Activated naive CD8-positive, alpha-beta T cell (primary cell): ENCODE measurements around the gene SOX8.
"Not testable (repeated sequence)": the region's sequence is repeated elsewhere in the genome, so short reads cannot be mapped to it uniquely, and the experiment has no call there.

Experiments
- H3K27ac Mint-ChIP-seq: one replicate; pipeline ENCODE4 v1.8.0; 2021; ENCODE audit warnings: mixed read lengths
- H3K27me3 Mint-ChIP-seq: one replicate; pipeline ENCODE4 v1.8.0; 2021; ENCODE audit warnings: mixed read lengths
- H3K36me3 Mint-ChIP-seq: one replicate; pipeline ENCODE4 v1.8.0; 2021; ENCODE audit warnings: mixed read lengths
- H3K4me1 Mint-ChIP-seq: one replicate; pipeline ENCODE4 v1.8.0; 2021; ENCODE audit warnings: low read depth, mixed read lengths
- H3K4me3 Mint-ChIP-seq: one replicate; pipeline ENCODE4 v1.8.0; 2021; ENCODE audit warnings: mild to moderate bottlenecking, mixed read lengths
- H3K9me3 Mint-ChIP-seq: one replicate; pipeline ENCODE4 v1.8.0; 2021; ENCODE audit warnings: low read depth, mixed read lengths

The SOX8 gene

GRCh38 chr16:1025183-1025809 lies 43.7 kb downstream of the SOX8 start:
- not testable (repeated sequence) for H3K27ac Mint-ChIP-seq, H3K9me3 Mint-ChIP-seq, H3K4me1 Mint-ChIP-seq, H3K4me3 Mint-ChIP-seq, H3K27me3 Mint-ChIP-seq, H3K36me3 Mint-ChIP-seq

- no peak overlapping the region for H3K4me3 Mint-ChIP-seq
These were observed 44.6 kb downstream of the SOX8 start for GRCh38 chr16:1026057-1026783.

GRCh38 chr16:1026784-1027500 lies 45.4 kb downstream of the SOX8 start:
- no peaks in the 10 kb centered on the region for H3K9me3 Mint-ChIP-seq
- H3K4me3 Mint-ChIP-seq: no peak overlapping the region
- H3K27ac Mint-ChIP-seq: no peak overlapping the region
- peaks cover 2% of the 10 kb centered on the region for H3K4me1 Mint-ChIP-seq
- peaks cover 3% of the 10 kb centered on the region for H3K27me3 Mint-ChIP-seq
- no peaks in the 10 kb centered on the region for H3K36me3 Mint-ChIP-seq

More at GRCh38 chr16:1026057-1026783, 44.6 kb downstream of the SOX8 start:
- no peaks in the 10 kb centered on the region for H3K36me3 Mint-ChIP-seq
- peaks cover 2% of the 10 kb centered on the region for H3K4me1 Mint-ChIP-seq
- no peaks in the 10 kb centered on the region for H3K9me3 Mint-ChIP-seq
- H3K27ac Mint-ChIP-seq: no peak overlapping the region
- peaks cover 3% of the 10 kb centered on the region for H3K27me3 Mint-ChIP-seq

GRCh38 chr16:1027501-1027815 lies 45.9 kb downstream of the SOX8 start:
- Mint-ChIP-seq H3K27me3 (peaks cover 3% of the 10 kb centered on the region), H3K4me1 (peaks cover 2% of the 10 kb centered on the region), H3K36me3 (no peaks in the 10 kb centered on the region), H3K9me3 (no peaks in the 10 kb centered on the region), H3K4me3 (no peak overlapping the region), H3K27ac (no peak overlapping the region)

- no peak overlapping the region for H3K27ac Mint-ChIP-seq
- peaks cover 3% of the 10 kb centered on the region for H3K27me3 Mint-ChIP-seq
- H3K36me3 Mint-ChIP-seq: no peaks in the 10 kb centered on the region
- no peaks in the 10 kb centered on the region for H3K9me3 Mint-ChIP-seq
- H3K4me1 Mint-ChIP-seq: peaks cover 2% of the 10 kb centered on the region
- no peak overlapping the region for H3K4me3 Mint-ChIP-seq
These were observed 46.5 kb downstream of the SOX8 start for GRCh38 chr16:1028056-1028455.

GRCh38 chr16:1028524-1029258 lies 47.1 kb downstream of the SOX8 start:
- Mint-ChIP-seq H3K27ac (no peak overlapping the region), H3K27me3 (peaks cover 3% of the 10 kb centered on the region), H3K4me1 (peaks cover 2% of the 10 kb centered on the region), H3K36me3 (no peaks in the 10 kb centered on the region), H3K4me3 (no peak overlapping the region), H3K9me3 (no peaks in the 10 kb centered on the region)

GRCh38 chr16:1029259-1029545 lies 47.6 kb downstream of the SOX8 start:
- Mint-ChIP-seq H3K4me3 (no peak overlapping the region), H3K27ac (no peak overlapping the region), H3K9me3 (no peaks in the 10 kb centered on the region), H3K4me1 (peaks cover 2% of the 10 kb centered on the region), H3K27me3 (peaks cover 3% of the 10 kb centered on the region), H3K36me3 (no peaks in the 10 kb centered on the region)

DNA sequence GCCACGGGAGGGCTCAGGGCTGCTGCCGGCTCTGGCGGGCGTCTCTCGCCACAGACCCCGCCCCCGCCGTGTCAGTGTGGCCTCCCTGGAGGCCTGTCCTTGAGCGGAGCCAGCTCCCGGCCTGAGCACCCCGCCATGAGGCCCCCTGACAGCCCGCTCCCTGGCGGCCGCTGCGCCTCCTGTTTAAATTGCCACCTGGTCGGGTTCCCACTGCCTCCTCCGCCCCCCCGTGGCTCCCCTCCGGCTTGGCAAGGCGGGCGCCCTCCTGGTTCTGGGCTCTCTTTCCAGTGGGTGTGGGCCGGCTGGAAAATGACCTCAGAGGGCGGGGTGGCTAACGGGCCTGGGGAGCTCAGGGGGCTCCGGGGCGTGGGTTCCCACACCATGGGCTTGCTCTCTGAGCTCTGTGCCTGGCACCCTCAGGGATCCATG lies 48.9 kb downstream of the SOX8 start:
- Mint-ChIP-seq H3K27ac (no peak overlapping the region), H3K27me3 (peaks cover 3% of the 10 kb centered on the region), H3K36me3 (no peaks in the 10 kb centered on the region), H3K9me3 (no peaks in the 10 kb centered on the region), H3K4me3 (no peak overlapping the region), H3K4me1 (peaks cover 2% of the 10 kb centered on the region)

DNA sequence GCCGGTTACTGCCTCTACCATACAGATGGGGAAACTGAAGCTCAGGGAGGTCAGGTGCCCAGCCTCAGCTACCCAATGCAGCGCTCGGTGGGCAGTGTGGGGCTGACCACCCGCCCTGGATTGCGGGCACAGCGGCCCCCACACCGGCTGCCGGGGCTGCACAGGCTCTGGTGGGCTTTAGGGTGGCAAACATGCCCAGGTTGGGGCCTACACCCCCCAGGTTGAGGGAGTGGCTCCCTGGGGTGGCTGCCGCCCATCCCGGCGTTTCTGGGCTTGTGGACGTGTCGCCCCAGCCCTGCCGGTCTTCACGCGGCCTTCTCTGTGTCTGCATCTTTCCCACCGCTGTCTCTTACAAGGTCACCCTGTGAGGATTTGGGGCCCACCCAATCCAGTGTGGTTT lies 50.1 kb downstream of the SOX8 start:
- no peak overlapping the region for H3K27ac Mint-ChIP-seq
- H3K9me3 Mint-ChIP-seq: no peaks in the 10 kb centered on the region
- peaks cover 3% of the 10 kb centered on the region for H3K27me3 Mint-ChIP-seq
- no peak overlapping the region for H3K4me3 Mint-ChIP-seq
- H3K36me3 Mint-ChIP-seq: no peaks in the 10 kb centered on the region
- H3K4me1 Mint-ChIP-seq: peaks cover 2% of the 10 kb centered on the region

- Mint-ChIP-seq H3K27ac (no peak overlapping the region), H3K36me3 (no peaks in the 10 kb centered on the region), H3K27me3 (peaks cover 3% of the 10 kb centered on the region), H3K9me3 (no peaks in the 10 kb centered on the region), H3K4me3 (no peak overlapping the region), H3K4me1 (peaks cover 2% of the 10 kb centered on the region)
These were observed 51.0 kb downstream of the SOX8 start for GRCh38 chr16:1032607-1033006.

DNA sequence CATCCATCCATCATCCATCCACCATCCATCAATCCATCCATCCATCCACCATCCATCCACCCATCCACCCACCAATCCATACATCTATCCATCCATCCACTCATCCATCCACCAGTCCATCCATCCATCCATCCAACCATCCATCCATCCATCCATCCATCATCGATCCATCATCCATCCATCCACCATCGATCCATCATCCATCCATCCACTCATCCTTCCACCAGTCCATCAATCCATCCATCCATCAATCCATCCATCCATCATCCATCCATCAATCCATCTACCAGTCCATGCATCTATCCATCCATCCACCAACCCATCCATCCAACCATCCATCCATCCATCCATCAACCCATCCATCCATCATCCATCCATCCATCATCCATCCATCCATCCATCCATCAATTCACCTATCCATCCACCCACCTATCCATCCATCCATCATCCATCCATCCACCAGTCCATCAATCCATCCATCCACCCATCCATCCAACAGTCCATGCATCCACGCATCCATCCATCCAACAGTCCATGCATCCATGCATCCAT lies 51.6 kb downstream of the SOX8 start:
- H3K4me1 Mint-ChIP-seq: peaks cover 2% of the 10 kb centered on the region
- H3K4me3 Mint-ChIP-seq: no peak overlapping the region
- no peaks in the 10 kb centered on the region for H3K36me3 Mint-ChIP-seq
- peaks cover 3% of the 10 kb centered on the region for H3K27me3 Mint-ChIP-seq
- H3K9me3 Mint-ChIP-seq: no peaks in the 10 kb centered on the region
- no peak overlapping the region for H3K27ac Mint-ChIP-seq

- no peaks in the 10 kb centered on the region for H3K9me3 Mint-ChIP-seq
- H3K4me1 Mint-ChIP-seq: peaks cover under 1% of the 10 kb centered on the region
- no peaks in the 10 kb centered on the region for H3K36me3 Mint-ChIP-seq
- H3K27me3 Mint-ChIP-seq: peaks cover 2% of the 10 kb centered on the region
- no peak overlapping the region for H3K4me3 Mint-ChIP-seq
- H3K27ac Mint-ChIP-seq: no peak overlapping the region
These were observed 52.9 kb downstream of the SOX8 start for GRCh38 chr16:1034230-1035065.

DNA sequence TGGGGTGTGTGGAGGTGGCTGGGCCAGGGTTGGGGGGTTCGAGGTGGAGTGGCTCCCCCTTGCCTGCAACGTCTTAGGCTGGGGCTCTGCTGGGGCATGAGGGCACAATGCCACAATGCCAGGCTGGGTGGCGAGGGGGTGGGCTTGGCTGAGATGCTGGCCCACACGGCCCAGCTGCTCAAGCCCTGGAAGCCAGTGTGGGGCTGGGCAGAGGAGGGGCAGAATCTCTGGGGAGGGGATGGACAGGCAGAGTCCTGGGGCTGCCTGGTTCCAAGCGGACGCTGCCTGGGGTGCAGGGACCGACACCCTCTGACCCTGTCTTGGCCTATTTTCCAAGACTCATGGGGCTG lies 53.5 kb downstream of the SOX8 start:
- H3K9me3 Mint-ChIP-seq: no peaks in the 10 kb centered on the region
- H3K27me3 Mint-ChIP-seq: no peaks in the 10 kb centered on the region
- H3K27ac Mint-ChIP-seq: no peak overlapping the region
- H3K4me1 Mint-ChIP-seq: no peaks in the 10 kb centered on the region
- H3K4me3 Mint-ChIP-seq: no peak overlapping the region
- no peaks in the 10 kb centered on the region for H3K36me3 Mint-ChIP-seq

GRCh38 chr16:1036166-1036565 lies 54.6 kb downstream of the SOX8 start:
- no peaks in the 10 kb centered on the region for H3K27me3 Mint-ChIP-seq
- H3K9me3 Mint-ChIP-seq: no peaks in the 10 kb centered on the region
- no peak overlapping the region for H3K27ac Mint-ChIP-seq
- no peaks in the 10 kb centered on the region for H3K4me1 Mint-ChIP-seq
- no peaks in the 10 kb centered on the region for H3K36me3 Mint-ChIP-seq
- H3K4me3 Mint-ChIP-seq: no peak overlapping the region
